Stimulated activated CD8-positive, alpha-beta memory T cell treated with anti-CD3 and anti-CD28 coated beads, Interleukin-4, amount 100 ng/mL, for 1 hour (primary cell): ENCODE data around the gene ACOT13.
"Not testable (repeated sequence)": the region's sequence is repeated elsewhere in the genome, so short reads cannot be mapped to it uniquely, and the experiment has no call there.

Experiments used
- DNase-seq, 2 donors: peaks; one replicate each; pipeline ENCODE4 v3.0.0-alpha.2; 2020; ENCODE audit warnings: low read depth in 2 of 2, low spot score in 1 of 2

ACOT13 gene

DNA sequence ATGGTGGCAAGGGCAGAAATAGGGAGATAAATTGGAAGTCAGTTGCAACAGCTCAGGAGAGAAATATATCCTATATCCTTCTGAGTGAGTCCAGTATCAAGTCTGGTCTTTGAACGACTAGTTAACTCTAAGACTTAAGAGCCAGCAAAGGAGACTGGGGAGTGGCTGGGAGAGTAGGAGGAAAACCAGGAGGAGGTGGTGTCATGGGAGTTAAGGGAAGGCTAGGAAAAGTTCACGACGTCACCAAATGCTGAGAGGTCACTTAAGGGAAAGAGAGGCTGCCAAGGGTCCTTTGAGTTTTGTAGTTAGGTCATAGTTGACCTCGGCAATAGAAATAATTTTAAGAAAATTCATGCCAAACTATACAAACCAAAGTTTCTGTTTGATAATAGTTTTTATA is 25.1 kb downstream of the ACOT13 start:
- DNase-seq = no peak

DNA sequence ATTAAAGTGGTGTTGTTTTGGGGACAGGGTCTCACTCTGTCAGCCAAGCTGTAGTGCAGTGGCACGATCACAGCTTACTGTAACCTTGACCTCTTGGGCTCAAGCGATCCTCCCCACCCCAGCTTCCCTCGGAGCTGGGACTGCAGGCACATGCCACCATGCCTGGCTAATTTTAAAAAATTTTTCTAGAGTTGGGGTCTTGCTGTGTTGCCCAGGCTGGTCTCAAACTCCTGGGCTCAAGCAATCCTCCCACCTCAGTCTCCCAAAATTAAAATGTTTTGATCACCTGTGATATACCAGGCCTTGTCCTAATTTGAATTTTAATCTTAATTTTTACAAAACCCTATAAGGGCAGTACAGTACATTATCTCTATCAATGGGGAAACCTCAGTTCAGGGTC is 25.5 kb downstream of the ACOT13 start:
- no peak for DNase-seq

DNA sequence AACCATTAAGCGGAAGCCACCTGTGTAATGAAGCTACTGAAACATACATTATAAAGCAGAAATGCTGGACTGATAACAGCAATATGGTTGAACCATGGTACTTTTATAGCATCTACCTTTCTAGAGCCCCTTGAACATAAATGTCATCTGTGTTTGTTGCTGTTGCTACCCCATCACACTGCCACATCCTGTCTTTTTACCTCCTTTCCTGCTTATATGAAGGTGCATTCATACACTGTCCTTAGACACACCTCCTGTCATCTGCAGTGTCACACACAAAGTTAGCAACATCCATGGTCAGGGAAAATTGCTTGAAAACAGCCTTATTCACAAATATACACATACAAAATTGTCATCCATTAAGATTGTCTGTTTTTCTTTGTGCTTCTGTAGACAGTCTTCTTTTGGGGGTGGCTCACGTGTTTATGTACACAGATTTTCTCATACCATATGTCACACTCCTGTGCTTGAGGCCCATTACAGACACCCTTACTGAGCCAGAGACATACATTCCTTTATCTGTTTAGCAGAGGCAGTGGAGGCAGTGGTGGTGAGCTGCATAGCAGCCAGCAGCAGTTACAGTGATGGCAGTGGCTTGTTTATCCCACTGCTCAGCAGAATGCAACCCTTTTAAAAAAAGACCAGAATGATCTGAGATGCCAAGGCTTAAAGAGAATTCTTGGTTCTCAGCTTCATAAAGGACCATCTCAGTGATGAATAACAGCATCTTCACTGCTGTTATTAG is 26.1 kb downstream of the ACOT13 start:
- DNase-seq = no peak

DNA sequence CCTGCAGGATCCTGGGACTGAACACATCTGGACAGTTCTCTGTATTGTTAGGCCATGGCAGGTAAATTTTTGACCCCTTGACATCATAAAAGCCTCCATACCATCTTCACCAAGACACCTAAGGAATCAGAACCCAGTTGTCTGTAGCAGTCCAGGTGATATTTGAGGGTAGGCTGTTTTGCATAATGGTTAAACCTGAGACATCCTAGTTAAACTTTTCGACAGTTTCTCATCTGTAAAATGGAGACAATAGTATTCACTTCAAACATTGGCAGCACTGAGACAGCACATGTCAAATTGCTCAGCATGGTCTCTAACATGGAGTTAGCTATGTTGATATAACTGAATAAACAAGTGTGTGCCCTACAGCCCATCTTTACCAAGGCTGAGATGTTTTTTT is 27.3 kb downstream of the ACOT13 start:
- no peak for DNase-seq

DNA sequence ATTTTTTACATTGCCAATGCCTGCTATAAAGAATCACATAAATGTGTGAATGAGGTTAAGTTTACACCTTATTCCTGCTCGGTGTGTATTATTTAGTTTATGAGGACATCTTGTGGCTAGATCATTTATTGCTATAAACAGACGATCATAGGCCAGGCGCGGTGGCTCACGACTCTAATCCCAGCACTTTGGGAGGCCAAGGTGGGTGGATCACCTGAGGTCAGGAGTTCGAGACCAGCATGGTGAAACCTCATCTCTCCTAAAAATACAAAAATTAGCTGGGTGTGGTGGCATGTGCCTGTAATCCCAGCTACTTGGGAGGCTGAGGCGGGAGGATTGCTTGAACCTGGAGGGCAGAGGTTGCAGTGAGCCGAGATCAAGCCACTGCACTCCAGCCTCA is 28.8 kb downstream of the ACOT13 start:
- not testable (repeated sequence) for DNase-seq

DNA sequence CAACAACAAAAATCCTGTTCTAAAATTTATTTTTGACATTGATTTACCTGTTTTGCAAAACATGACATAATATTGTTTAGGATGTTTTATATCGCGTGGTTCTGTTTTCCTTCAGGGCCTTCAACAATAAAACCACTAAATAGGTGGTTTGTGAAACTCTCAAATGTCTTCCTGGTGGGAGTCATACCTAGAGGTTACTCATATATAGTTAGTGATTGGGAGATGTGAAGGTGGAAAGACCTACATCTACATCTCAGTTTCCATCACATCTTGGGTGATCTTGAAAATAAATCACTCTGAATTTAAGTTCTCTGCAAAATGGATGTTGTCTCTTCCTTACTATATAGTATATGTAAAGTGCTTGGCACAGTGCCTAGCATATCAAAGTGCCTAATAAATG is 29.2 kb downstream of the ACOT13 start:
- DNase-seq = no peak

DNA sequence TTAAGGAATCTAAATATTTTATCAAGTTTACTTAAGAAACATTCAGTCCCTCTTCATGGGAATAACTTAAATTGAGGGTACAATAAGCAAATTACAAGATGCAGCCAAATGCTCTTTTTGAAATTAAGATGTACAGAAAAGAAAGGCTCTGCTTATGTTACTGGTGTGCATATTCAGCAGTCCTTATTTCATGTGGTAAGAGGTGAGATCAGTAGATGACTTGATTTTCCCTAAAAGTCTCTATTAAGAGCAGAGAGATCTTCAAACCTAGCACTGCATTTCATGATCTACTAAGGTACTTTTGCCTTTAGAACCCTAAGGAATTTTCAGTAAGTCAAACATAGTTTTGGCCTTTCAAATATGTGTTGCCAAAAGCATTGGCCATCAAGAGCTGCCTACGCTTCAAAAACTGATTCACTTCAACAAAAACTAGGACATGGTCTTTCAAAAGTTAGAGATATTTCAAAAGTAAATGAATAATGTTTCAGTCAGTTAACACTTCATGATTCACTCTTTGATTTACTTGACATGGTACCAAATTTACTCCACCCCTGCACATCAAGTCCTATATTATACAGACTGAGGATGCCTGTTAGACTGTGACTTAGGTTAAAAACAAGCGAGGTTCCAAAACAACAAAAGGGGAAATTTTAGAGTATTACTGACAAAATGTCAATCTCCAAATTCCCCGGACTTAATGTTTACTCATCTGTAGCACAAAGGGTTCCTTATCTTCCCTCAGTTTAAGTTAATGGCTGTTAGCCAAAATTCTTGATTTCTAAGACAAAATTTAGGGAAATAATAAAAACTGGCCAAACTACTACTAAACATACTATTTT is 32.9 kb downstream of the ACOT13 start:
- no peak for DNase-seq

DNA sequence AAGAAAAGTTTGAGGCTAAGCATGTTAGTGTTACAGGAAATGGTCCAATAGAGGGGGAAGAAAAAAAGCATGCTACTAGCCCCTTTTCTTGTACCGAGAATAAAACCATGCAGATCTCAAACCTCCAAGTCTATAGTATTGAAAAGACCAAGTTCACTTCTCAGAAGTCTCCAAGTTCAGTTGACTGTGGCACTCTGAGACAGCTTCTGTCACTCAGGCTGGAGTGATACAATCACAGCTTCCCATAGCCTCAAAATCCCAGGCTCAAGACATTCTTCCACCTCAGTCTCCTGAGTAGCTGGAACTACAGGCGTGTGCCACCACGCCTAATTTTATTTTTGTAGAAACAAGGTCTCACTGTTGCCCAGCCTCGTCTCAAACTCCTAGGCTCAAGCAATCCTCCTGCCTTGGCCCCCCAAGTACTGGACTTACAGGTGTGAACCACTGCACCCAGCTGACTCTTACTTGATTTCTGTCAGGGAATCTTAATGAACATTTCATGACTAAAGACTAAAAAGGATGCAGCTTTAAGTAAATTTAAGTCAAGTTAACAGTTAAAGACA is 35.9 kb downstream of the ACOT13 start:
- no peak for DNase-seq

DNA sequence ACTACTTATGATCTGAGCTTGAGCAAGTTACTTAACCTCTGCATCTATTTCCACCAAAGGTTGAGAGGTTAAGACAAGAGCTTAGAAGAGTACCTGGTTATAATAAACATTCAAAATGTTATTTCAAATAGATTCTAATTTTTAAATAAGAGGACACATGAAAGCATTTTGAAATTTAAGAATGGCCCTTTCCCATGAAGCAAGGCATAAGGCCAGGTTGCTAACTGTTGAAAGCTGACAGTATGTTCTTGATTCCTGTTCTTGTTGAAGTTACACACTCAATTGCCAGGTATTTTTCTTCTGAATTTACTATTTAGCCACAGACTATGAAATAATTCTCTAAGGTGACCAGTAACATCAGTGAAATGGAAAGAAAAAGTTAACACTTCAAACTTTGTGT is 37.6 kb downstream of the ACOT13 start:
- DNase-seq = no peak

DNA sequence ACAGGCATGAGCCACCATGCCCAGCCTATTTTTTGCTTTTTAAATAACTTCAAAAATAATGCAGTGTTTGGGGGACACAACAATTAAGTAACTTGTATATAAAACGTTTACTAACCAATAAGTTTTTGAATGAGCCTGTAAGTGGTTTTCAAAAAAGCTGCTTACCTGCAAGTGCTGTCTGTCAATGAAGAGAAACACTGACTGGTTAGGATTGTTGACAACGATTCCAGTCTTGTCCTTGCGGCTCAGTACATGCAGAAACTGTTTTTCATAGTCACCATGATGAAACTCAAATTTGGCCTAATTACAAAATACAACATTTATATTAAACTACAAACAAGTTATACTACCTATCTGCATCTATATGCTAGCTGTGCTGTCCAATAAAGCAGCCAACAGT is 41.7 kb downstream of the ACOT13 start:
- DNase-seq = no peak

DNA sequence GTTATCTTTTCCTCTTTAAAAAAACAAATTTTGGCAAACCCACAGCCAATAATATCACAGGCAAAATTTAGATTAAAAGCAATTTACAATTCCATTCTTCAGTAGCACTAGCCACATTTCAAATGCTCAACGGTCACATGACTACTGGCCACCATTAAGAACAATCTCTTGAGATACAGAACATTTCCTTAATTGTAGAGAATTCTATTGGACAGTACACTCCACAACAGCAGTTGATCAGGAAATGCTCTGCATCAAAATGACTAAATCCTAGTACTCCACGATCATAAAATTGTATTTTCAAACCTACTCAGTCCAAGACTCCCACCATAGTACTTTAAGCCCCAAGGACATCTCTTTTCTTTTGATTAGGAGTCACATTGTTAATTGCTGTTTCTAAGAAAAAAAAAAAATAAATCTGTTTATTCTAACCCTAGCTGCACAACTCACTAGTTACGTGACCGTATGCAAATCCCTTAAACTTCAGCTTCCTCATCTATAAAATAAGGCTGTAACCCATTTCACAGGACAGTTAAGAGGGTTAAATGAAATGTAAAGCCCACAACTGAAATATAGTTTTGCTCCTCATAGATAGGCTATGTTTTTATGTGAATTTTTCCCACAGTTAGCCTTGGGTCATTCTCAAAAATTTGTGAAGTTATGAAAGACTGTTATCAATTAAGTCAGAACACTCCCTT is 42.3 kb downstream of the ACOT13 start:
- DNase-seq = no peak

DNA sequence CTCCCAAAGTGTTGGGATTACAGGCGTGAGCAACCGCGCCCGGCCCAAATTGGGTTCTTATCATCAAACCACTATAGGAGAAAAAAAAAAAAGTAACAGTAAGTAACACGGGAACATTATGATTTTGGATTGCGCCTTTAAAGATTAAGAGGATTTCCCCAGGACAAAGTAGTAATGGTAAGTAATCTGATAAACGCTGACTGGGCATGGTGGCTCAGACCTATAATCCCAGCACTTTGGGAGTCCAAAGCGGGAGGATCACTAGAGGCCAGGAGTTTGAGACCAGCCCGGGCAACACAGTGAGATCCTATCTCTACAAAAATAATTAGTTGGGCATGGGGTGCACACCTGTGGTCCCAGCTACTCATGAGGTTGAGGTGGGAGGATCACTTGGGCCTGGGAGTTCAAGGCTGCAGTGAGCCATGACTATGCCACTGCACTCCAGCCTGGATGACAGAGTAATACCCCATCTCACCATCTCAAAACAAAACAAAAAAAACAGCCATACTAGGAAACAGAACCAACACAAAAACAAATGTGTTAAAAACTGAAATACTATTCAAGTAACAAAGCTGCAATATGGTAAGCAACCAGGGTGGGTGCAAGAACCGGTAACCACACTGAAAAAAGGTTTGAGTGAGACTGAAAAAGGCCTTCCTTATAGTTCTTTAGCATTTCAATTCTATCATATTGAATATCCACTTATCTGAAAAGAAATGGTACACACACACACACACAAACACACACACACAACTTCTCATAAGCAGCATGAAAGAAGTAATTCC is 43.8 kb downstream of the ACOT13 start:
- DNase-seq = no peak

DNA sequence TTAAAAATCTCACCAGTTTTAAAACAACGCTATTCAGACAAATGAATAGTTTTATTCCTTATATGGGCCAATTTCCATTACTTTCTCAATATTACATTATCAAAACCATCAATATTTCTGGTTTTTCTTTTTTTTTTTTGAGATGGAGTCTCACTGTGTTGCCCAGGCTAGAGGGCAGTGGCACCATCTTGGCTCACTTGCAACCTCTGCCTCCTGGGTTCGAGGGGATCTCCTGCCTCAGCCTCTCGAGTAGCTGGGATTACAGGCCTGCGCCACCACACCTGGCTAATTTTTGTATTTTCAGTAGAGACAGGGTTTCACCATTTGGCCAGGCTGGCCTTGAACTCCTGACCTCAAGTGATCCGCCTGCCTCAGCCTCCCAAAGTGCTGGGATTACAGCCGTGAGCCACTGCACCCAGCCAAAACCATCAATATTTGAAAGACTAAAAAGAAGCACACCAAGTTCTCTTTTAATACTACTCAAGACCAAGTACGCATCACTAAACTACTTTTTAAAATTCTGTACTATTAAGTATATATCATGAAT is 49.8 kb downstream of the ACOT13 start:
- not testable (repeated sequence) for DNase-seq

DNA sequence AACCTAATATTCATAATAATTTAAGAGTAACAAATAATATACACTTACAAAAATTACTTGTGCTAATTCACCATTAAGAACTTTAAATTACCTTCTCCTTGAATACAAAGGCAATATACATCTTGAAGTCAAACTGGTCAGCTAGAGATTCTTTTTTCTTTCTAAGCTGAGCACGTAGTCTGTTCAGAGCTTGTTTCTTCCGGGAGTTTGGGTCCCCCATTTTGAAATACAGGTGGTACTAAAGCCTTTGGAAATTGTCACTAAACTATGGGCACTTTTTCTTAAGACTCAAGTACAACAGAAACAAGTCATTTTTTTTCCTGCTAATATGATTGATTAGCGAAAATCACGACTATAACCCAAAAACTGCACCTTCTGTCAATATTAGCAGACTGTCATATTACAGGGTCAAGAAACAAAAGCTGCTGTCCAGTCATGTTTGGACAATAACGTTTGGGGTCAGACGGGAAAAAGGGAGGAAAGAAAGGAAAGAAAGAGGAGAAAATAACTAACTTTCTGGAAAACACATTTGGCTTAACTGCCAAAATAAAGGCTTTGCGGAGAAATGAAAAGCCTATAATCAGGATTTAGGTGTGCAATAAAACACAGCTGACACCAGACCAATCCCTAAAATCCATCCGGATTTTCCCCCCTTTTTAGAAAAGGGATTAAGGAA is 51.7 kb downstream of the ACOT13 start:
- DNase-seq = no peak

DNA sequence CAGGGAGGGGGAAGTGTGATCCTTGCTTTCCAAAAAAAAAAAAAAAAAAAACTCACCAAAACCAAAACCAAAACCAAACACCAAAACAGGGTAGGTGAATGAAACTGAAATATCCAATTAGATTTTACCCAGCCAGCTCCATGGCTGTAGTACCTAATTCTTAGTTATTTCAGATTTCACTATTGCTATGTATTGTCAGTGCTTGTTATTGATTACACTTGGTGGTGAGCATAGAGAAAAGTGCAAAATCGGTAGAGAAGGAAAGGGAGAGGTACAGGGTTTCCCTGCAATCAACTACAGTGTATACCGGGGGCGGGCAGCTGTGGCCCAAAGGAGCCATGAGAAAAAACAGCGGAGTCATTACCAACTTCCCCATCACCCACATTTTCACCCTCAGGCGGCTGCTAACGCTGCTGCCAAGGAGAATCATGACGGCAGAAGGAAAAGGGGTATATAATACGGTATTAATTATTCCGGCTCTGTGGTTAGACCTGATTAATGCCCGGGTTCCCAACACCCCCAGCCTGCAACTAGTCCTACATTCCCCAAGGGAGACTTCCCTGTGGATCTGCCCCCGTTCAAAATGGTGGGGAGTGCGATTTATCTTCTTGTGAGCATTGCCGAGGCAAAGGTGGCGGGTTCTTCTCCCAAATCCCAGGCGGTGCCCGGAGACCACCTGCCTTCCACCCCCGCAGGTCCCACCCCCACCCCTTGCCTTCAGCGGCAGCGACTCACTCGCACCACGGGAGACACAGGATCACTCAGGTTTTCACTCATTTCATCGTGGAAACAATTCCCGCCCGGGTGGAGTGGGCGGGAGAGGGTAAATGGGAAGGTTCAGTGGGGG is 52.5 kb downstream of the ACOT13 start, which contains the start of gene C6orf62:
Gene C6orf62 (minus strand): TSS at position 30 of the 847 bp plus-strand sequence. CDS start 486 bp downstream, outside the sequence.
- peak in 1 of 2 donors; percentile 10 for DNase-seq

DNA sequence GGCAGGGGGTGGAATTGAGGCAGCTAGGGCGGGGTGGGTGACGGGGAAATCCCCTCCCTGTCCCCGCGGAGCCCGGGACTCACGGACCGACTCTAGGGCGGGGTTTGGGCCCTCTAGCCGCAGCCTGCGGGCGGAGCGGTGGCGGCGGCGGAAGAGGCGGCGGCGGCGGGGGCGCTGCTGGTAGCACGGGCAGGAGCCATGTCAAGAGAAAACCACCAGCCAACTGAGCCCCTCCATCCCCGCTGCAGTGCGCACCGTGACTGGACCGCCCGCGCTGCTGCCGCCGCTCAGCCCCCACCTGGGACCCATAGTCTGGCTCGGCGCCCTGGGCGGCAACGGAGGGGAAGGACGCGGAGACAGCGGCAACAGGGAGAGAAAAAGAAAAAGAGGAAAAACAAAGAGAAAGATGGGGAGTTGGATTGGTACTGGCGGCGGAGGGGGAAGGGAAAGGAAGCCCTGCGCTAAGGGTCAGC is 53.3 kb downstream of the ACOT13 start:
- peak; percentile 56 to 65 for DNase-seq

DNA sequence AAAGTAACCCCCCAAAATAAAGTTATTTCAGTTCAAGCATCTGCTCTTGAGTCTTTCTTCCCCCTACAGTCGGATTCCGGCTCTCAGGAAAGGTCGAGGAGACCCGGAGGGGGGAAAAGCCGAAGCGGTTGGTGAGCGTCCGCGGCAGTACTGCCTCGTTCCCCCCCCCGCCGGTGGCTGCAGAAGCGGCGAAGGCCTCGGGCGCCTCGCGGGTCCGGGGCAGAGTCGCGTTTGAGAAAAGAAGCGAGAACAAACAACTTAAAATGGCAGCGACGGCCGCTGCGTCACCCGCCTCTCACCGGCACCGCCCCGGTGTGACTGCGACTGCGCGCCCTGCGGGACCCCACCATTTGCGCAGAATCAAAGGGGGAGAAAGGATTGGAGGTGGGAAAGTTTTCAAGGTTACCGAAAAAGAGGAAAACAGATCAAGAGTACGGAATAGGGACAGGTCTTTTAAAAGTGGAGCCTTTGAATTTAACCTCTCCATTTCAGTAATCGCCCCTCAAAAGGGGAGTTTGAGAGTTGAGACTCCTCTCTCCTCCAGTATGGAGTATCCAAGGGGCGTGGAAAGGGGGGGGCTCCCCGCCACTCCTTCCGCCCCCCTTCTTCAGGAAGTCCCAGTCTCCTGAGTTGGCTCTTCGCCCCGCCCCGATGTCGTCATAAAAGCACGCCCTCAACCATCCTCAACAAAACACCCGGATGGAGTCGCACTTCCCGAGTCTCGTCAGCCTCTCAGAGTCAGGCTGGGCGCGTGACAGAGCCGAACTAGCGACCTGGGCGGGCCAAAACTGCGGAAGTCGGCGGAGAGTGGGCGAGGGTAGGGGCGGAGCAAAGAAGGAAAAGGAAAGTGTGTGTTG is 54.0 kb downstream of the ACOT13 start:
- DNase-seq = peak; percentile 99 to 100
